HG02623 (cell line): ENCODE measurements around the gene OR10K1.
"Not testable (repeated sequence)": the region's sequence is repeated elsewhere in the genome, so short reads cannot be mapped to it uniquely, and the experiment has no call there.

ENCODE experiments used
- ATAC-seq: cut with Tn5 transposase; IDR thresholded peaks from one replicate; pipeline ENCODE4 v1.9.1; 2021; ENCODE audit warnings: moderate library complexity; ENCODE audit not compliant: unreplicated experiment

Gene OR10K1

GRCh38 chr1:158461534-158461933 lies at the start of gene OR10K1:
TSS of gene OR10K1 (plus strand) at chr1:158461834. CDS start at chr1:158465562, 3,728 bp downstream.
- no peak for ATAC-seq

- no peak for ATAC-seq
These were observed 46.8 kb upstream of the OR10K1 start for GRCh38 chr1:158414651-158415345.

DNA sequence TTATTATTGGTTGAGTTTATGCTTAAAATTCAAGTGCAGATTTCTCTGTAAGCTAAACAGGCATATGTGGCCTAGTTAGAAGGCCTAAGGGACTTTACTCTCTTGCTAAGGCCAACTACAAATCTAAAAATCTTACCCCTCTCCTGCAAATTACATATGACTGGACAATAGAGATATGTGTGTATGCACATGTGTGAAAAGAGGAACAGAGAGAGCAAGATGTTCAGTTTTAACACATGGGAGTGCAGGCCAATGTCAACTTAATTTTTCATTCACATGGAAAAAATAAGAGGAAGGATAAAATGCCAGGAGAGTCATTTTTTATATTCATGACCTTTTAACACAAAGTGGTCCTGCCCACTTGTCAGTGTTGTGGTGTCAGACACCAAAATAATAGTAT lies 44.0 kb upstream of the OR10K1 start:
- no peak for ATAC-seq

- no peak for ATAC-seq
These were observed 39.4 kb upstream of the OR10K1 start for GRCh38 chr1:158422212-158422611.

GRCh38 chr1:158425027-158425426 lies 36.6 kb upstream of the OR10K1 start:
- ATAC-seq, result no peak

DNA sequence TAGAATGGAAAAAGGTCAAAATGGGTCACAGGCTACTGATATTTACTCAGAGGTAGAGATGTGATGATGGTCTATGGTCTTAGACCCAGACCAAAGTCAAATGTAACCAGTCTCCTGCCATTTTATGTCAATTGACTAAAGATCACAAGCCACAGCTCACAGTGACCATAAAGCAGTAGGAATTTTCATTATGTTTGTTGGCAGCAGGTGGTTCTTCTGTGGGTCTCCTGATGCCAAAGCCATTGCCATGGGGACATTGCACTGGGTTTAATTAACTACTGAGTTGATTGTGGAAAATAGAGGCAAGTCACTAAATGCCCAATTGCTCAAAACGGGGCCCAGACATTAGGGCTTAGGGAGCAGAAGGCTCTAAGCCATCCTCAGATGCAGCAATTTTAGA lies 35.5 kb upstream of the OR10K1 start, which contains the start of gene OR10K2:
Gene OR10K2 (minus strand): TSS at position 101 of the 400 bp plus-strand sequence. CDS start 5,371 bp downstream, outside the sequence.
- ATAC-seq, result no peak

- ATAC-seq, result not testable (repeated sequence)
These were observed 31.5 kb upstream of the OR10K1 start for GRCh38 chr1:158430163-158430562.

DNA sequence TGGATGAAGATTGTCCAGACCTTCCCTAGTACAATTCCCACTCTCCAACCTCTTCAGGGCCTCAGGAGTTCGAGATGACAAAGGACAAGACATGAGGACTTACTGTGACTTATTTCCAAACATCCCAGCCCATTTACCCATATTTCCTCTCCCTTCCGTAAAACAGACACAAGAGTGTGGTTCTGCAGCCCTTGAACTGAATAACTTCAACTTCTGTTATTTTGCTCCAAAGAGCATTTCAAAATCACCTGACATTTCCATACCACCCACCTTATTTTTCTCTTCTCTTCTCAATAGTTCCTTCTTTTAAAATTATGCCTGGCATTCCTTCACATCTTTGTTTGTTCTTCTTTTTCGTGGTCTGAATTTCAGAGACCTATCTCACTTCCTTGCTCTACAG lies 26.9 kb upstream of the OR10K1 start:
- ATAC-seq, result no peak

- no peak for ATAC-seq
These were observed 16.3 kb upstream of the OR10K1 start for GRCh38 chr1:158445376-158445775.

DNA sequence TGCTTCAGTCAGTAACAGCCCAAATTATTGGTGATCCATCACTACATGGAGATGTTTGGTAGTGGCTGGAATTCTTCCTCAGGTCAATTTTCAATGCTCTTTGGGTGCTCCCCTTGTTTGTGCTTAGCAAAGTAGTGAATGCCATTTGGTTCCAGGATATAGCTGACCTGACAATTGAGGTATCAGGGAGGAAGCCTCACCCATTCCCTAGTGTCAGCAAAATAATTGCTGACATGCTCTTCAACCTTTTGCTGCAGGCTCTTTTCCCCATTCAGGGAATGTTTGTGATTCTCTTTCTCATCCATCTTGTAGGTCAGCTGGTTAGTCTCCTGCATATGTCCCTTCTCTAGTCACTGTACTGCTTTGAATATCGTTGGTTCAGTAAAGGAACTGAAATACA lies 7.1 kb upstream of the OR10K1 start:
- no peak for ATAC-seq

DNA sequence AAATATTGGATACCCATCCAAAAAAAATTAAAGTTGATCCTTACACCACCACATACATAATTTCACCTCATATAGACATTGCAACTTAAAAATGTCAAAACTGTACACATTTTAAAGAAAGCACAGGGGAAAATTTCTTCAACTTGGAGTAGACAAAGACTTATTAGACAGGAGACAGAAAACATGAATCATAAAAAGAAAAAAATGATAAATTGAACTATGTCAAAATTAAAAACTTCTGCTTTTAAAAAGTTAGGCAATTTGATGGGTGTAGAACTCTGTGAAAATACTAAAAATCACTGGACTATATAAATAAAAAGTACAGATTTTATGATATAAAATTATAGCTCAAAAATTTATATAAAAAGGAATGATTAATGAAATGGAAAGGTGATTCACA lies 4.4 kb upstream of the OR10K1 start:
- ATAC-seq, result no peak

- ATAC-seq, result no peak
These were observed 3.4 kb upstream of the OR10K1 start for GRCh38 chr1:158458263-158458662.

DNA sequence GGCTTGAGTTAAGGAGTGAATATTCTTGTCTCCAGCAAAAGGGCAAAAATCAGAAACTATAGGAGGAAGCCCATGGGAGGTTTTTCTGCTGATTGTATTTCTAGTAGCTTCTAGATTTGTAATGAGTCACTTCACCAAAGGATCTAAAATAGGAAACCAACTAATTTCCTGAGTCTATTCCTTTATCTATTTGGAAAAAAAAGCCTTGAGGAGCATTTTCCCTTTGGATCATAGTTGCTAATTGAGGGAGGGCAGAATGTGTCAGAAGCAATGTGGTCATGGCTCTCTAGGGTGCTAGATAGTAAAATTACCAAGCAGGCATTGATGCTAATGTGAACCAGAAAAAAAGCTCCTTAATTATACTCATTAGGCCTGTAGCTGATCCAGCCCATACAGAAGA lies 10.3 kb downstream of the OR10K1 start, which contains the start of gene OR10R2:
Gene OR10R2 (plus strand): TSS at position 301 of the 400 bp plus-strand sequence. CDS start 106 bp downstream, outside the sequence.
- ATAC-seq, result no peak

DNA sequence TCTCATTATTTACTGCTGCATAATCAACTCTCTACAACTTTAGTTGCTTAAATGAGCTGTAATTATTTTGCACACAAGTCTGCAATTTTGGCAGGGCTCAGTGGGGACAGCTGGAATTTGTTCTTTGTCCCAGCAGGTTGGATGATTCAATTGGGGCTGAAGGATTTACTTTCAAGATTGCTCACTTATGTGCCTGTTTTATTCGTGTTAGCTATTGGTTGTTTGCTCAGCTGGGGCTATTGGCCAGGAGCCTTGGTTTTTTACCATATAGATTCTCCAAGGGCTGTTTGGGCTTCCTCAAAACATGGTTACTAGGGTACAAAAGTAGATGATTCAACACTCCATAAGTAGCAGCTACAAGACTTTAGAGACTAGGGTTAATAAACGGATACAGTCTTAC lies 23.8 kb downstream of the OR10K1 start:
- no peak for ATAC-seq

GRCh38 chr1:158491316-158491715 lies 29.7 kb downstream of the OR10K1 start:
- no peak for ATAC-seq

DNA sequence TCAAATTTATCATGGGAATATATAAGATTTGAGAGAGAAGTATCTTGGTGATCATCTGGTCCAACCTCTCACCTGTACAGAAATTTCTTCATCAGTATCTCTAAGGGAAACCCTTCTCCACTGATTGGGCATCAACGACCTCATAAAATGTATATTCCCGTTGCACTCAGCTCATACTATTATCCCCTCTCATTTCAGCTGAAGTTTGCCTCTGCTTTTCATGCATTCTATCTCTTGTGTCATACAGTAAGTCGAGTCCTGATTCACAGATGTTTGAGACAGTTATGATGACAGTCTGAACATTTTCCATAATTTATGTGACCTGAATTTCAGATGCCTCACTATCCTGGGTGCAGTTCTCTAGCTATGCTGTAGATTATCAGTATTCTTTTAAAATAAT lies 31.4 kb downstream of the OR10K1 start:
- ATAC-seq, result no peak

GRCh38 chr1:158494796-158495195 lies 33.2 kb downstream of the OR10K1 start:
- no peak for ATAC-seq

DNA sequence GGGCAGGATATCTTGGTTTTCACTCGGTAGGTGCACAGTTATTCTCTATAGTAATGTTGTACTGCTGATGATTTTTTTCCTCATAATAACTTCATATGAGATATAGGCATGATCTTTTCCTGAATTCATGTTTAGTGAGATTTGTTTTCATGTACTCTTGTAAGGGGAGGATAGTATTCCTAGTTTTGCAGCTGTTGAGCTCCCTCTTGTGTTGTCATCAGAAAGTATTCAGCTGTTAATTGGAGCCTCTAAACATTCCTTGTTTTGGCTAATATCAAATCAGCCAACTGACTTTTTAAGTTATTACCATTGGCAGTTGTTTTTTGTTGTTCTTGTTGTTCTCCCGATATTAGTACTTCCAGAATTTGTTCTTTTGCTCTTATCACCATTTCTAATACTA lies 34.7 kb downstream of the OR10K1 start:
- ATAC-seq, result no peak

GRCh38 chr1:158506369-158506987 lies 44.8 kb downstream of the OR10K1 start:
- ATAC-seq, result no peak

DNA sequence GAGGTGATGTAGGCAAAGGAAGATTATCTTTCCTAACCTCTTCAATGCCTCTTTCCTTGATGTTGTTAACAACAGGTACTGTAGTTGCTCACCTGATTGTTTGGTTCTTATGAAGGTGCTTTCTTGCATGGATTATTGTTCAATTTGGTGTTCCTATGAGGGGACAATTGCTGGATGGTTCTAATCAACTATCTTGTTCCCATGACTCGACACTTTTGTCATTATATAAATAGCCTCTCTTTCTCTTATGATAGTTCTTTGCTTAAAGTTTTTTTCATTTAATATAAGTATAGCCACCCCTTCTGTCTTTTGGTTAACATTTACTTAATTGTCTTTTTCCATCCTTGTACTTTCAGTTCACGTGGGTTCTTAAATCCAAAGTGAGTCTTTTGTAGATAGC lies 45.9 kb downstream of the OR10K1 start:
- ATAC-seq, result no peak

DNA sequence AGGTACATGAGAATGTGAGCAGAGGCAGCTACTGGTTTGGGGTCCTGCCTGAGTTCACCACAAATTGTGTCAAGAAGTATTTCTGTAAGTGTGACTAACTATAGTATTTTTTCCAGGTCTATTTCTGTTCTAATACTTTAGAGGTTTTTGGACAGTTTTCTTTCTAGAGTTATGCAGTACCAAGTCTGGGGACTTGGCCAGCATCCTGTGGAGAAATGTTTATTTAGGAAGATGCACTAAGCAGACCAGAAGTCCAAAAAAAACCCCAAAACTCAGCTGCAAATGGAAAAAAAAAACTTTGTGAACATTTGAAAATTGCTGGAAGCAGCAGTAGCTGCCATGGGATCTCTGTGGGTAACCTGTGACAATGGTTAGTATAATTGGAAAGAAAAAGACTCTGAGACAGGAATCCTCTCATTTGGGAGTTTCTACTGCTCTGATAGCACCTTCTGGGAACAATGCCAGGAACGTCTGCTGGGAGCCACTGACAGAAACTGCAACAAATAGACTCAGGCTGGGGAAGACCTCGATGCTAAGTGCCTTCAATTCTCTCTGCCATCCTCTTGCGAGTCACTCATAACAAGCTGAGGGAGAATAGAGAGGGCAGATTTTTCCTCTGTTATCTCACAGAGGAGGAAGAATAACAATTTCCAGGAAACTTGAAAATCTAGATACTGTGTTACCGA lies 48.0 kb downstream of the OR10K1 start:
- no peak for ATAC-seq

DNA sequence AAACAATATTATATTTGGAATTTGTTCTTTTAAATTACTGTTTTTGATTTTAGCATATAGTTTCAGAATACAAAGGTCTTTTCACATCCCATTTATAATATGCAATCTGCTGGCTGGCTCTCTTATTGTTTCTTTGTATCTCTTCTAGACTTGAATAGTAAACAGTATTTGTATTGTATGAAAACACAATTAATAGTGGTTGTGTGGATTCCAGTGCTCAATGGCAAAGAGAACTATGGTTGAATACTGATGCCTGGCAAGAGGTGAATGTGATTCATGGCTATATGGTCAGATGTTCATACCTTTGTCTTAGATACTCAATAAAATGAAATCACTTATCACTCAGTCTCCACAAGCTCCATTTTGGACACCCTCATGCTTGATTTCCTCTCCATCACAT lies 55.3 kb downstream of the OR10K1 start:
- ATAC-seq, result no peak
